ENCODE measurements around the gene CDX1. TPM values are rescaled to one million over a fixed set of nuclear protein-coding genes. Genes with fewer than 3 reads are reported as not detected.

Gene CDX1
- total RNA-seq, 2 experiments from 2014 or later, result not detected

GRCh38 chr5:150181766-150182545, 15.4 kb downstream of the CDX1 start:
- no peak for ATAC-seq
- Mint-ChIP-seq H3K4me1 (ENCODE audit: low read depth) (no peaks in the 10 kb centered on the region), H3K9me3 (ENCODE audit: insufficient read depth) (no peaks in the 10 kb centered on the region), H3K36me3 (ENCODE audit: low read depth) (no peaks in the 10 kb centered on the region), H3K27me3 (ENCODE audit: low read depth) (peaks cover 14% of the 10 kb centered on the region), H3K4me3 (no peak overlapping the region), H3K27ac (no peak overlapping the region)
- no peak for DNase-seq
- ChIA-PET POLR2A (no interaction called here), CTCF (no interaction called here)

DNA sequence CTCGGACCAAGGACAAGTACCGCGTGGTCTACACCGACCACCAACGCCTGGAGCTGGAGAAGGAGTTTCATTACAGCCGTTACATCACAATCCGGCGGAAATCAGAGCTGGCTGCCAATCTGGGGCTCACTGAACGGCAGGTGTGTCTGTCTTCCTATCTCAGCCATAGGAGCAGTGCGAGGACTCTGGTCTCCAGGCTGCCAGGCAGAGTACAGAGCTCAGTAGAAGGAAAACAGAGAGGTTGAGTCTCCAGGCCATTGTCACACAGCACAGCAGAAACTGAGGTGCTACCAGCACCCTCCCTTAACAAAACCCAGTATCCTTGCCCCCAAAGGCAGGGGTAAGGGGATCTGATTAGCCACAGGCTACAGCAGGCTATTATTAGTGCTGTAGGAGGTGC, 16.2 kb downstream of the CDX1 start:
- no peak overlapping the region for H3K27ac Mint-ChIP-seq
- no peak overlapping the region for H3K4me3 Mint-ChIP-seq
- H3K4me1 Mint-ChIP-seq (ENCODE audit: low read depth), result no peaks in the 10 kb centered on the region
- ChIA-PET POLR2A (no interaction called here), CTCF (no interaction called here)
- peaks cover 18% of the 10 kb centered on the region for H3K27me3 Mint-ChIP-seq (ENCODE audit: low read depth)
- ATAC-seq, result no peak
- H3K36me3 Mint-ChIP-seq (ENCODE audit: low read depth), result no peaks in the 10 kb centered on the region
- no peak for DNase-seq
- H3K9me3 Mint-ChIP-seq (ENCODE audit: insufficient read depth), result no peaks in the 10 kb centered on the region

GRCh38 chr5:150183436-150183835, 16.9 kb downstream of the CDX1 start:
- Mint-ChIP-seq H3K4me3 (no peak overlapping the region), H3K27ac (no peak overlapping the region), H3K27me3 (ENCODE audit: low read depth) (peaks cover 18% of the 10 kb centered on the region), H3K9me3 (ENCODE audit: insufficient read depth) (no peaks in the 10 kb centered on the region), H3K36me3 (ENCODE audit: low read depth) (no peaks in the 10 kb centered on the region), H3K4me1 (ENCODE audit: low read depth) (no peaks in the 10 kb centered on the region)
- no peak for DNase-seq
- ChIA-PET CTCF (no interaction called here), POLR2A (no interaction called here)
- ATAC-seq, result no peak

DNA sequence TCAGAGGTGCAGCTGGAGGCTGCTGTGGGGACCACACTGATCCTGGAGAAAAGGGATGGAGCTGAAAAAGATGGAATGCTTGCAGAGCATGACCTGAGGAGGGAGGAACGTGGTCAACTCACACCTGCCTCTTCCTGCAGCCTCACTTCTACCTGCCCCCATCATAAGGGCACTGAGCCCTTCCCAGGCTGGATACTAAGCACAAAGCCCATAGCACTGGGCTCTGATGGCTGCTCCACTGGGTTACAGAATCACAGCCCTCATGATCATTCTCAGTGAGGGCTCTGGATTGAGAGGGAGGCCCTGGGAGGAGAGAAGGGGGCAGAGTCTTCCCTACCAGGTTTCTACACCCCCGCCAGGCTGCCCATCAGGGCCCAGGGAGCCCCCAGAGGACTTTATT, 17.4 kb downstream of the CDX1 start:
- DNase-seq (no peak), ATAC-seq (no peak)
- Mint-ChIP-seq H3K36me3 (ENCODE audit: low read depth) (no peaks in the 10 kb centered on the region), H3K4me1 (ENCODE audit: low read depth) (no peaks in the 10 kb centered on the region), H3K27me3 (ENCODE audit: low read depth) (peaks cover 24% of the 10 kb centered on the region), H3K9me3 (ENCODE audit: insufficient read depth) (no peaks in the 10 kb centered on the region), H3K4me3 (no peak overlapping the region), H3K27ac (no peak overlapping the region)
- POLR2A ChIA-PET, result no interaction called here
- CTCF ChIA-PET, result no interaction called here

DNA sequence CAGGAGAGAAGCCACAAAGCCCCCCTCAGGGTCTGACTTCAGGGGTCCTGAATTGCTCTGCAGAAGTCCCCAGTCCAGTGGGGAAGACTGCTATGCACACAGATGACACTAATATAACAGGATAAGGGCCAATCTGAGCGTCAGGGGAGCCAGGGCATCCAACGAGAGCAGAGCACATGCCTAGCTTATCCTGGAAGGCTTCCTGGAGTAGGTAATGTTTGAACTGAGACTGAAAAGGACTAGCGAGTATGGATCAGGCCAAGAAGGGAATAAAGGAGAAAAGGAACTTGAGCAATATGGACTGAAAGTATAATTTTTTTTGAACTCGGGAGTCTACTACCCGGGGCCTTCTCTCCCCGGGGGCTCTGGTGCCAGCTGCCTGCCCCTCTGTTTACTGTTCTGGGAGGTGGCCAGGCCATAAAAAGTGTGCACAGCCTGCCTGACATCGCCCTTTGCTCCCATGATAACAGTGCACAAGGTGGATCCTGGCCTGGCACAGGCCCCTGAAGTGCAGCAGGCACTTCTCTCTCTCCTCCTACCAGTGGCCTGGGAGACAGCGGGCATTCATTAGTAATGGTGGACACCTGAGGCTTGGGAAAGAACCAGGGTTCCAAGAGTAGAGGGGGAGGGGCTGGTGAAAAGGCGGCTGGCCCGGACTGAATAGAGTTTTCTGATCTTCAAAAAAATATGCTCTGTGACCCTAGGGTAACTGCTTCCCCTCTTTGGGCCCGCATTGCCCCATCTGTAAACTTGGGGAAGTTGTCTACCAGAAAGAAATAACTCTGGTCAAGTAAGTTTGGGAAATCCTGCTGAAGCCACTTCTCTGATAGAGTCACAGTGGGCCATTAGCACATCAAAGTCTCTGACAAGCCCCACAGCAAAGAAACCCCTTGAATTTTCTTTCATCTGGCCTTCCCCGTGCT, 18.7 kb downstream of the CDX1 start:
- no peak for ATAC-seq
- H3K27me3 Mint-ChIP-seq (ENCODE audit: low read depth), result peaks cover 34% of the 10 kb centered on the region
- DNase-seq, result no peak

DNA sequence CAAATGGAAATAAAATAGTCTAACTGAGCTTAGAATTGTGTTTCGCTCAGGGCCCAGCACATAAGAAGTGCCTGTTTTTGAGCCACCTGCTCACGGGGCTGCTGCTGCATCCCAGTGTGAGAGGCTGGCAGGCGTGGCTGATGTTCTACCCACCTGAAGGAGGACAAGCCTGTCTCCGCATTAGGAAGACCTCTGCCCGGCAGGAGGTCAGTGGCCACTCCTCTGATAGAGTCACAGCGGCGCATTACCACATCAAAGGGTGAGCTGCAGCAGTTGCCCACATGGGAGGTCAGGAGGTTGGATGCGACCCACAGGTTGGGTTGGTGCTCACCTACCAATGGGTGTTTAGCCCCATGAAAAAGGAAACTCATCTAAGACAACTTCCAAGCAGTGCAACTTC, 19.6 kb downstream of the CDX1 start:
- CTCF ChIA-PET, result no interaction called here
- no peaks in the 10 kb centered on the region for H3K9me3 Mint-ChIP-seq (ENCODE audit: insufficient read depth)
- ATAC-seq, result no peak

More for the DNA sequence above, 18.7 kb downstream of the CDX1 start:
- Mint-ChIP-seq H3K27ac (no peak overlapping the region), H3K9me3 (ENCODE audit: insufficient read depth) (no peaks in the 10 kb centered on the region), H3K36me3 (ENCODE audit: low read depth) (no peaks in the 10 kb centered on the region), H3K4me1 (ENCODE audit: low read depth) (no peaks in the 10 kb centered on the region), H3K4me3 (no peak overlapping the region)
- CTCF ChIA-PET, result no interaction called here
- POLR2A ChIA-PET, result no interaction called here

DNA sequence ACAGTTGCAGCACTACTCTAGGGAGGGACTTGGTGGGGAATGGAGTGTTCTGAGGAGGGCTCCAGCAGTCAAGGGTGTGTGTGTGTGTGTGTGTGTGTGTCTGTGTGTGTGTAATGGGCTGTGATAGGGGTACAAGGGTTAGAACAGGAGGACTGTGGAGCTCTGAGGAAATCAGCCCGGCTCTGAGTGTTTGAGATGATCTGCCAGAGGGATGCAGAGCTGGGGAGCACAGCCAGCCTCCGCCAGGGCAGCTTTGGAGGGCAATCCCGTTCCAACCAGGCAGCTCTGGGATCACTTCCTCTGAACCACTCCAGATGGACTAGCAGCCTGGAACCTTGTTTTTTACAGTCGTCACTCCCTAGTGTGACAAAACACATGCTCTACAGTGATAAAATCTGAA, 20.3 kb downstream of the CDX1 start:
- ATAC-seq (no peak), DNase-seq (no peak)
- Mint-ChIP-seq H3K36me3 (ENCODE audit: low read depth) (no peaks in the 10 kb centered on the region), H3K27ac (no peak overlapping the region), H3K4me3 (no peak overlapping the region), H3K9me3 (ENCODE audit: insufficient read depth) (no peaks in the 10 kb centered on the region), H3K27me3 (ENCODE audit: low read depth) (peaks cover 46% of the 10 kb centered on the region), H3K4me1 (ENCODE audit: low read depth) (no peaks in the 10 kb centered on the region)
- CTCF ChIA-PET, result interaction anchor here (0.7 kb wide), 1 partner anchor 18 kb away, joined by 3 read pairs; no protein-coding TSS in a partner anchor
- POLR2A ChIA-PET, result no interaction called here

More for the DNA sequence above, 19.6 kb downstream of the CDX1 start:
- POLR2A ChIA-PET, result no interaction called here
- no peaks in the 10 kb centered on the region for H3K4me1 Mint-ChIP-seq (ENCODE audit: low read depth)
- H3K36me3 Mint-ChIP-seq (ENCODE audit: low read depth), result no peaks in the 10 kb centered on the region
- no peak overlapping the region for H3K27ac Mint-ChIP-seq
- DNase-seq, result no peak
- peaks cover 42% of the 10 kb centered on the region for H3K27me3 Mint-ChIP-seq (ENCODE audit: low read depth)
- no peak overlapping the region for H3K4me3 Mint-ChIP-seq

GRCh38 chr5:150188146-150188842, 21.7 kb downstream of the CDX1 start:
- H3K9me3 Mint-ChIP-seq (ENCODE audit: insufficient read depth), result no peaks in the 10 kb centered on the region
- ATAC-seq (no peak), DNase-seq (no peak)
- ChIA-PET CTCF (no interaction called here), POLR2A (no interaction called here)
- peaks cover 51% of the 10 kb centered on the region for H3K27me3 Mint-ChIP-seq (ENCODE audit: low read depth)
- no peak overlapping the region for H3K27ac Mint-ChIP-seq
- H3K4me1 Mint-ChIP-seq (ENCODE audit: low read depth), result no peaks in the 10 kb centered on the region
- H3K36me3 Mint-ChIP-seq (ENCODE audit: low read depth), result no peaks in the 10 kb centered on the region
- H3K4me3 Mint-ChIP-seq, result no peak overlapping the region

DNA sequence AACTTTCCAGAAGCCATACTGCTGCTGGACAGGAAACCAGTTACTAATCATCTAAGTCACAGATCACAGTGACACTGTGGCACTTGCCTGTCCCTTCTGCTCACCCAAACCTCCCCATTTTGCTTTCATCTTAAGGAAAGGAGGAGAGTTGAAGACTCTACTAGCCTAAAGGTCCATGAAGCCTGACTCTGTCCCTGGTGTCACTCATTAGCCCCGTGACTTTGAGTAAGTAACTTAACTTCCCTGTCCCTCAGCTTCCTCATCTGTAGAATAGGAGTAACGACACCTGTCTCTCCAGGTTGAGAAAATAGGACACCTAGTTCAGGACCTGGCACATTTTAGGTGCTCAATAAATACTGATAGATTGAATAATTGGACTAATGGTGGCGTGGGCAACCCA, 22.7 kb downstream of the CDX1 start:
- ATAC-seq (no peak), DNase-seq (no peak)
- no peak overlapping the region for H3K27ac Mint-ChIP-seq
- H3K4me3 Mint-ChIP-seq, result no peak overlapping the region
- POLR2A ChIA-PET, result no interaction called here
- no peaks in the 10 kb centered on the region for H3K36me3 Mint-ChIP-seq (ENCODE audit: low read depth)
- no peaks in the 10 kb centered on the region for H3K4me1 Mint-ChIP-seq (ENCODE audit: low read depth)
- no peaks in the 10 kb centered on the region for H3K9me3 Mint-ChIP-seq (ENCODE audit: insufficient read depth)
- peaks cover 56% of the 10 kb centered on the region for H3K27me3 Mint-ChIP-seq (ENCODE audit: low read depth)
- CTCF ChIA-PET, result no interaction called here

- no peaks in the 10 kb centered on the region for H3K4me1 Mint-ChIP-seq (ENCODE audit: low read depth)
- no peak for ATAC-seq
- no peaks in the 10 kb centered on the region for H3K36me3 Mint-ChIP-seq (ENCODE audit: low read depth)
- peaks cover 56% of the 10 kb centered on the region for H3K27me3 Mint-ChIP-seq (ENCODE audit: low read depth)
- CTCF ChIA-PET, result no interaction called here
- H3K27ac Mint-ChIP-seq, result no peak within 1 kb of the TSS
- no peak for DNase-seq
- H3K9me3 Mint-ChIP-seq (ENCODE audit: insufficient read depth), result no peaks in the 10 kb centered on the region
- H3K4me3 Mint-ChIP-seq, result no peak within 1 kb of the TSS
- POLR2A ChIA-PET, result no interaction called here
Measured at GRCh38 chr5:150189728-150190502, 23.3 kb downstream of the CDX1 start, which contains the start of gene SLC6A7. Gene SLC6A7 (plus strand): TSS chr5:150190062. CDS start chr5:150190328, 266 bp downstream.

GRCh38 chr5:150190503-150190979, 24.0 kb downstream of the CDX1 start:
- POLR2A ChIA-PET, result no interaction called here
- no peak overlapping the region for H3K4me3 Mint-ChIP-seq
- no peaks in the 10 kb centered on the region for H3K36me3 Mint-ChIP-seq (ENCODE audit: low read depth)
- peaks cover 60% of the 10 kb centered on the region for H3K27me3 Mint-ChIP-seq (ENCODE audit: low read depth)
- ATAC-seq, result no peak
- no peak overlapping the region for H3K27ac Mint-ChIP-seq
- DNase-seq, result no peak
- no peaks in the 10 kb centered on the region for H3K9me3 Mint-ChIP-seq (ENCODE audit: insufficient read depth)
- CTCF ChIA-PET, result no interaction called here
- no peaks in the 10 kb centered on the region for H3K4me1 Mint-ChIP-seq (ENCODE audit: low read depth)

Data from activated CD8-positive, alpha-beta T cell treated with anti-CD3 and anti-CD28 coated beads, Interleukin-2, amount 10 ng/mL, durations not matched to agents 7 days and 5 days (primary cell).